Keratinocyte (primary cell): ENCODE measurements around the gene ITGBL1. TPM values are rescaled to one million over a fixed set of nuclear protein-coding genes. Genes with fewer than 3 reads are reported as not detected.

Experiments used
- DNase-seq: peaks from one replicate; pipeline ENCODE4 v3.0.0-alpha.2; 2011; ENCODE audit warnings: low read depth, missing footprints, low spot score
- FAIRE-seq: peaks from 2 replicates; lab custom pipeline; 2011; peaks lifted over from hg19 to GRCh38; lab: Jason Lieb, UNC
- H2AFZ ChIP-seq: 2 replicates; pipeline ENCODE4 v1.6.0; 2012; ENCODE audit warnings: low read length, control low read depth, inconsistent platforms; ENCODE audit not compliant: control insufficient read depth
- H3K27ac ChIP-seq: 2 replicates; pipeline ENCODE4 v1.5.1; 2011; ENCODE audit warnings: low read length; ENCODE audit not compliant: control insufficient read depth, insufficient read depth
- H3K27me3 ChIP-seq: 3 replicates; pipeline ENCODE4 v1.6.0; 2011; ENCODE audit warnings: low read length; ENCODE audit not compliant: control insufficient read depth, insufficient read depth; ENCODE audit errors: extremely low read depth
- H3K36me3 ChIP-seq, 2 experiments: 2 replicates in 1 of 2; 3 replicates in 1 of 2; pipeline ENCODE4 v1.5.1; 2011; ENCODE audit warnings: low read length in 2 of 2, mild to moderate bottlenecking in 1 of 2; ENCODE audit not compliant: control insufficient read depth in 2 of 2, insufficient read depth in 2 of 2; ENCODE audit errors: extremely low read depth in 1 of 2
- H3K4me1 ChIP-seq: 3 replicates; pipeline ENCODE4 v1.5.1; 2011; ENCODE audit warnings: low read length; ENCODE audit not compliant: control insufficient read depth, insufficient read depth; ENCODE audit errors: extremely low read depth
- H3K4me2 ChIP-seq: 3 replicates; pipeline ENCODE4 v1.6.0; 2011; ENCODE audit warnings: low read depth, low read length; ENCODE audit not compliant: control insufficient read depth, insufficient read depth; ENCODE audit errors: extremely low read depth
- H3K4me3 ChIP-seq, 3 experiments: fragments of 200-600 bp in 1 of 3; sonication (generic) in 1 of 3; 2 replicates in 2 of 3; 3 replicates in 1 of 3; pipeline ENCODE4 v1.5.1; 2011 to 2016; ENCODE audit warnings: low read length in 3 of 3, mild to moderate bottlenecking in 3 of 3, control low read depth in 2 of 3, inconsistent platforms in 1 of 3, low read depth in 1 of 3, mixed read lengths in 1 of 3, mixed run types in 1 of 3, moderate library complexity in 1 of 3; ENCODE audit not compliant: control insufficient read depth in 2 of 3, insufficient read depth in 2 of 3; ENCODE audit errors: extremely low read depth in 1 of 3
- H3K79me2 ChIP-seq: 2 replicates; pipeline ENCODE4 v1.6.0; 2012; ENCODE audit warnings: low read length; ENCODE audit not compliant: control insufficient read depth, insufficient read depth
- H3K9ac ChIP-seq: 3 replicates; pipeline ENCODE4 v1.6.0; 2011; ENCODE audit warnings: low read length; ENCODE audit not compliant: control insufficient read depth, insufficient read depth; ENCODE audit errors: extremely low read depth
- H3K9me1 ChIP-seq: 3 replicates; pipeline ENCODE4 v1.6.0; 2011; ENCODE audit warnings: low read length; ENCODE audit not compliant: control insufficient read depth, insufficient read depth; ENCODE audit errors: extremely low read depth
- H3K9me3 ChIP-seq: 2 replicates; pipeline ENCODE4 v1.5.1; 2012; ENCODE audit warnings: low read depth, low read length; ENCODE audit not compliant: control insufficient read depth
- H4K20me1 ChIP-seq: 3 replicates; pipeline ENCODE4 v1.6.0; 2011; ENCODE audit warnings: low read length; ENCODE audit not compliant: control insufficient read depth, insufficient read depth; ENCODE audit errors: extremely low read depth
- CTCF ChIP-seq, 3 experiments: IDR thresholded peaks in 1 of 3; conservative IDR thresholded peaks in 1 of 3; optimal IDR thresholded peaks in 1 of 3; 2 replicates in 2 of 3; 3 replicates in 1 of 3; pipeline versions ENCODE3 to v1.5.1; 2011; ENCODE audit warnings: low read length in 3 of 3, mild to moderate bottlenecking in 3 of 3, moderate library complexity in 2 of 3, control low read depth in 1 of 3, inconsistent platforms in 1 of 3; ENCODE audit not compliant: insufficient read depth in 2 of 3; ENCODE audit errors: extremely low read depth in 1 of 3
- EZH2 ChIP-seq: IDR thresholded peaks from one replicate; pipeline ENCODE4 v1.6.1; 2012; ENCODE audit warnings: inconsistent platforms, mild to moderate bottlenecking, low read length, moderate library complexity
- dilution Hi-C: fragments of 300-500 bp; cut with MboI; formaldehyde crosslinking; loops from one replicate; pipeline ENCODE4 v1.7.0; 2020; ENCODE audit warnings: low sequenced_read_pairs; ENCODE audit not compliant: extremely low pct_ligation_motif_present
- polyA plus RNA-seq, 5 experiments: library from polyadenylated mRNA; depleted of rRNA in 3 of 5; stranded (reverse) in 3 of 5; stranded (forward) in 1 of 5; unstranded in 1 of 5; fragments of >200 nt; gene quantifications; 1 replicate in 1 of 5; 2 replicates in 3 of 5; 3 replicates in 1 of 5; pipeline versions ENCODE4 v1.2.1 to v1.2.3, GENCODE V29; 2011 to 2012; ENCODE audit warnings: missing spikeins in 2 of 5, low read depth in 1 of 5, low replicate concordance in 1 of 5

The ITGBL1 gene
- polyA plus RNA-seq, 1 donor (not counting 4 experiments of a cell fraction or from before 2014, with no cell fraction given): 2.1 TPM

GRCh38 chr13:101614491-101614890 lies 162.0 kb downstream of the ITGBL1 start:
- no peak for DNase-seq
- Histone ChIP-seq H4K20me1 (no peaks in the 10 kb centered on the region), H3K9me1 (no peaks in the 10 kb centered on the region), H3K4me3 (no peak overlapping the region), H3K79me2 (no peaks in the 10 kb centered on the region), H3K9me3 (no peaks in the 10 kb centered on the region), H3K4me2 (no peak overlapping the region), H3K27me3 (no peaks in the 10 kb centered on the region), H3K9ac (no peak overlapping the region), H2AFZ (no peak overlapping the region), H3K4me1 (no peaks in the 10 kb centered on the region), H3K36me3 (no peaks in the 10 kb centered on the region), H3K27ac (no peak overlapping the region)
- dilution Hi-C loops: no loop called here
- TF ChIP-seq EZH2: no peak
- TF ChIP-seq CTCF (optimal IDR thresholded peaks at IDR 0.05 in 1 of 3, IDR thresholded peaks at IDR 0.05 in 1 of 3, conservative IDR thresholded peaks at IDR 0.05 in 1 of 3; ENCODE audit: extremely low read depth in 1 of 3, insufficient read depth in 2 of 3, low read length in 3 of 3): no peak
- FAIRE-seq: no peak

- H3K4me3 ChIP-seq: no peak overlapping the region
- no peak overlapping the region for H3K4me2 ChIP-seq
- no peak overlapping the region for H2AFZ ChIP-seq
- no peaks in the 10 kb centered on the region for H4K20me1 ChIP-seq
- no peak overlapping the region for H3K27ac ChIP-seq
- dilution Hi-C loops: no loop called here
- no peaks in the 10 kb centered on the region for H3K9me3 ChIP-seq
- FAIRE-seq (no peak), DNase-seq (no peak)
- TF ChIP-seq EZH2: no peak
- no peak for TF ChIP-seq CTCF (optimal IDR thresholded peaks at IDR 0.05 in 1 of 3, IDR thresholded peaks at IDR 0.05 in 1 of 3, conservative IDR thresholded peaks at IDR 0.05 in 1 of 3; ENCODE audit: extremely low read depth in 1 of 3, insufficient read depth in 2 of 3, low read length in 3 of 3)
- no peaks in the 10 kb centered on the region for H3K36me3 ChIP-seq
- no peaks in the 10 kb centered on the region for H3K9me1 ChIP-seq
- no peaks in the 10 kb centered on the region for H3K4me1 ChIP-seq
- no peak overlapping the region for H3K9ac ChIP-seq
- no peaks in the 10 kb centered on the region for H3K79me2 ChIP-seq
- no peaks in the 10 kb centered on the region for H3K27me3 ChIP-seq
Observed at GRCh38 chr13:101618440-101619187, 166.1 kb downstream of the ITGBL1 start.
